GM12865 (cell line): ENCODE results near the gene PAEP.

Experiments
- DNase-seq: peaks from one replicate; pipeline ENCODE4 v3.0.0; 2010; ENCODE audit warnings: low read depth
- H3K4me3 ChIP-seq: 2 replicates; pipeline ENCODE4 v1.5.1; 2011; ENCODE audit warnings: mild to moderate bottlenecking, low read depth, low read length, control low read depth
- CTCF ChIP-seq: IDR thresholded peaks from 2 replicates; pipeline ENCODE4 v1.5.1; 2011; ENCODE audit warnings: low read length, control low read depth, low read depth, inconsistent platforms; ENCODE audit not compliant: insufficient read depth; ENCODE audit errors: missing control alignments

PAEP gene

GRCh38 chr9:135559606-135560005 is 1.9 kb upstream of the PAEP start:
- no peak for DNase-seq
- no peak for TF ChIP-seq CTCF
- H3K4me3 ChIP-seq: no peak overlapping the region

GRCh38 chr9:135562235-135562745 is 734 bp downstream of the PAEP start:
- H3K4me3 ChIP-seq: no peak overlapping the region
- TF ChIP-seq CTCF: no peak
- no peak for DNase-seq

GRCh38 chr9:135563039-135563476 is 1.5 kb downstream of the PAEP start:
- H3K4me3 ChIP-seq: no peak overlapping the region
- DNase-seq: no peak

GRCh38 chr9:135563858-135564257 is 2.3 kb downstream of the PAEP start:
- DNase-seq: no peak
- no peak overlapping the region for H3K4me3 ChIP-seq
- no peak for TF ChIP-seq CTCF

More at GRCh38 chr9:135563039-135563476, 1.5 kb downstream of the PAEP start:
- TF ChIP-seq CTCF: no peak

GRCh38 chr9:135565141-135565628 is 3.6 kb downstream of the PAEP start:
- no peak for TF ChIP-seq CTCF
- H3K4me3 ChIP-seq: no peak overlapping the region
- DNase-seq: no peak

- DNase-seq: no peak
- TF ChIP-seq CTCF: no peak
- no peak overlapping the region for H3K4me3 ChIP-seq
Observed at GRCh38 chr9:135565636-135566035, 4.1 kb downstream of the PAEP start.

GRCh38 chr9:135566552-135566951 is 5.0 kb downstream of the PAEP start:
- TF ChIP-seq CTCF: no peak
- DNase-seq: no peak

More at GRCh38 chr9:135566552-135566951, 5.0 kb downstream of the PAEP start:
- H3K4me3 ChIP-seq: no peak overlapping the region
